ENCODE data around the gene TSR3. TPM values are rescaled to one million over a fixed set of nuclear protein-coding genes. Genes with fewer than 3 reads are reported as not detected.

Gene TSR3
- total RNA-seq, 2 experiments from 2014 or later: 37.6 to 58.7 TPM

DNA sequence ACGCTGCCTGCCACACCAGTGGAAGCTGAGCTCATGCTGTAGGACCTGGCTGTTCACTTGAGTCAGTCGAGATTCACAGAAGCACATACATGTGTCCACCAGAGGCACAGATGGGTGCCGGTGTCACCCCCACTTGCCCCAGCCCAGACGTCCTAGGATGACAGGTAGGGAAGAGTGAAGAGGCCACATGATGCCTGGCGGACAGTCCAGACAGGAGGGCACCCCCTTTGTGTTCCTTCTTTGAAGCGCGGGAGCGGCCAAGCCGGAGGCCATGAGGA, 33.5 kb downstream of the TSR3 start:
- no peak overlapping the region for H3K27ac Mint-ChIP-seq
- CTCF ChIA-PET: no interaction called here
- DNase-seq (no peak), ATAC-seq (no peak)
- POLR2A ChIA-PET: interaction anchor here (1.4 kb wide), 1 partner anchor 9 kb away, joined by 3 read pairs; the partner anchor contains the start of gene UBE2I
- H3K4me1 Mint-ChIP-seq: peaks cover 4% of the 10 kb centered on the region
- intact Hi-C loops (cut with DNase I, micrococcal nuclease): no loop called here
- H3K4me3 Mint-ChIP-seq: no peak overlapping the region
- H3K36me3 Mint-ChIP-seq (ENCODE audit: low read depth): peaks cover 59% of the 10 kb centered on the region
- H3K27me3 Mint-ChIP-seq: no peaks in the 10 kb centered on the region
- no peaks in the 10 kb centered on the region for H3K9me3 Mint-ChIP-seq (ENCODE audit: low read depth)

DNA sequence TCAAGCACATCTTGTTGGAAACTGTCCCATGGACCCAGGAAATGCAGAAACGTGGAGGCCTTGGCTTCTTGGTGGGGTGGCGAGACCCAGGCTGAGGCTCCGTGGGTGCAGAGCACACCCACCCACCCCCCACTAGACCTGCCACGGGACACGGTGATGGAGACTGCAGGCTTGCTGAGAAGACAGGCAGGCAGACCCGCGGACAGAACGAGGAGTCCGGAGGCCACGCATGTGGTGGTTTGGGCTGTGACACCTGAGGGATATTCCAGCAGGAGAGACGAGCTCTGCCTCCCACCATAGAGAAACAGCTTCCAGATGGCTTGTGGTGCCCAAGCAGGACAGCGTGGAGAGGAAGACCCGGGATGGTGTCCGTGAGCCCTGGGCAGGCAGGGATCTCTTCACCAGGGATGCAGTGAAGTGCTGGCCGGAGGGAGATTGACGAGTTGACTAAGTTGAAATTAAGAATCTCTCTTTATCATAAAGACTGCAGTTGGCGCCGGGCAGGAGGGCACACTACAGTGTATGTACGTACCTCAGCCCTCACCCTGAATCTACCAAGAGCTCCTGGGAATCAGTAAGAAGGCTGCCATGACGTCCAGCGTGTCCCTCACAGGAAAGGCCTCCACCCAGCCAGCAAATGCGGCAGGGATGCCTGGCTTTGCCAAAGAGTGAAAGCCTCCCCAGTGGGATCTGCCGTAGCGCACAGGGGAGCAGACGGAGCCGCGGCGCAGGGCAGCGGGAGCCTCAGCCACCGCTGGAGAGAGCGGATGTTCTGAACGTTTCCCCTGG, 34.0 kb downstream of the TSR3 start:
- no peaks in the 10 kb centered on the region for H3K27me3 Mint-ChIP-seq
- H3K27ac Mint-ChIP-seq: no peak overlapping the region
- peaks cover 9% of the 10 kb centered on the region for H3K4me1 Mint-ChIP-seq
- ChIA-PET POLR2A (interaction anchor here (1.4 kb wide), 1 partner anchor 9 kb away, joined by 3 read pairs; the partner anchor contains the start of gene UBE2I), CTCF (no interaction called here)
- H3K36me3 Mint-ChIP-seq (ENCODE audit: low read depth): peaks cover 62% of the 10 kb centered on the region
- H3K9me3 Mint-ChIP-seq (ENCODE audit: low read depth): no peaks in the 10 kb centered on the region
- DNase-seq: no peak
- intact Hi-C loops (cut with DNase I, micrococcal nuclease): no loop called here
- ATAC-seq: no peak
- H3K4me3 Mint-ChIP-seq: no peak overlapping the region

DNA sequence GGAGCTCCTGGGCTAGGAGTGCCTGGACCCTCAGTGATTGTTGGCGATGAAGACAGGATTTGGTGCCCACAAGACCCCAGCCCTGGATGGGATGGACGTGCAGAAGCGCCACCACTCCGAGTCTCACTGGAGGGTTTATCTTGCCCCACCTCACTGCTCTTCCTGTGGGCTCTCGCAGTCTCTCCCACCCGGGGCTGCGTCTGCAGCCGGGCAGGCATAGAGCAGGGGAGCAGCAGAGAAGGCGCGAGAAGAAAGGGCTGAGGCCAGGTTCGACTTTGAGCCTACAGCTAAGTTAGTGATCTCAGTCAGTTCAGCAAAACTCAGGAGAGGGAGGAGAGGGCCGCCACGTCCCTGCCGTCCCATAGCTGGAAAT, 35.7 kb downstream of the TSR3 start:
- CTCF ChIA-PET: interaction anchor here (0.7 to 1.5 kb wide), 2 partner anchors 10 to 15 kb away, joined by 3 read pairs; no protein-coding TSS in a partner anchor
- DNase-seq (no peak), ATAC-seq (no peak)
- H3K4me1 Mint-ChIP-seq: peaks cover 21% of the 10 kb centered on the region
- intact Hi-C loops (cut with DNase I, micrococcal nuclease): no loop called here
- POLR2A ChIA-PET: interaction anchor here (0.6 kb wide), 1 partner anchor 15 kb away, joined by 3 read pairs; no protein-coding TSS in a partner anchor
- H3K4me3 Mint-ChIP-seq: no peak overlapping the region
- H3K9me3 Mint-ChIP-seq (ENCODE audit: low read depth): no peaks in the 10 kb centered on the region
- H3K27me3 Mint-ChIP-seq: no peaks in the 10 kb centered on the region
- no peak overlapping the region for H3K27ac Mint-ChIP-seq
- H3K36me3 Mint-ChIP-seq (ENCODE audit: low read depth): peaks cover 63% of the 10 kb centered on the region

DNA sequence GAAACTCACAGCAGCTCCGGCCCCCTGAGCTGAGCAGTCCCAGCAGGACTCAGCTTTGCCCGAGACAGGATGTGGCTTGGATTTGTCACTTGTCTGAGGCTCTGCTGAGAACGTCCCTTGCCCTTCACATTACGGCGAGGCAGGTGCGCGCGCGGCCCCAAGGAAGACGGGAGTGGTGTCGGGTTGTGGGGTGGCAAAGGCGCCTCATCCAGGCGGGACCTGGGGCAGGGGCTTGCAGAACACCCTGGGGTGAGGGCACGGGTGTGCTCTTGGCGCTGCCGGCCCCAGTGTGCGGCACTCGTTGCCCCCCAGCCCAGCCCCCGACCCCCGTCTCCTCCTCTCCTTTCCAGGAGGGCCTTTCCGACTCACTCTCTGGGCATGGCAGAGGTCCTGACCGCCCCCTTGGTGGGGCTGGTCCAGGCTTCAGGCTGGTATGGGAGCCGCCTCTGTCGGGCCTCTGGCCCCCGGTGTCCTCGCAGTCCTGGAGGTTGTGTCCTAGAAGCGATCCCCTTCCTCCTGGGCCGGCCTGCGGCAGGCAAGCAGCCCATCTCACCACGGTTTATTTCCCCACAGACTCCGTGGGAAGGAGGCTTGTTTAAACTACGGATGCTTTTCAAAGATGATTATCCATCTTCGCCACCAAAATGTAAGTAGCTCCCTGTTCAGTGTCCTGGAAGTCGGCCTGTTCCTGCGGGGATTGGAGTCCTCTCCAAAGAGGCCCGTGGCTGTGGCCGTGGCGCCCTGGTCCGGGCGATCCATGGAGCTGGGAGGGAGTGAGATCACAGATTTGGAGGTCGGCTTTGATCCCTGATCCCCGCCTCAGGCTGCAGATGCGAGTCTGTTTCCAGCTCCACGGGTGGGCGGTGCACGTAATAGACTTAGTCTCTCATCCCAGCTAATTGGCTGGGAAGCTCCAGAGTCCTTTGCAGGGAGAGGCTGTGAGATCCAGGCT, 36.3 kb downstream of the TSR3 start:
- Mint-ChIP-seq H3K4me3 (no peak overlapping the region), H3K27ac (no peak overlapping the region), H3K36me3 (ENCODE audit: low read depth) (peaks cover 66% of the 10 kb centered on the region), H3K9me3 (ENCODE audit: low read depth) (no peaks in the 10 kb centered on the region), H3K4me1 (peaks cover 27% of the 10 kb centered on the region), H3K27me3 (no peaks in the 10 kb centered on the region)
- intact Hi-C loops (cut with DNase I, micrococcal nuclease): no loop called here
- ATAC-seq (no peak), DNase-seq (no peak)
- ChIA-PET CTCF (interaction anchor here (0.7 to 1.5 kb wide), 2 partner anchors 11 to 14 kb away, joined by 3 read pairs; no protein-coding TSS in a partner anchor), POLR2A (no interaction called here)

DNA sequence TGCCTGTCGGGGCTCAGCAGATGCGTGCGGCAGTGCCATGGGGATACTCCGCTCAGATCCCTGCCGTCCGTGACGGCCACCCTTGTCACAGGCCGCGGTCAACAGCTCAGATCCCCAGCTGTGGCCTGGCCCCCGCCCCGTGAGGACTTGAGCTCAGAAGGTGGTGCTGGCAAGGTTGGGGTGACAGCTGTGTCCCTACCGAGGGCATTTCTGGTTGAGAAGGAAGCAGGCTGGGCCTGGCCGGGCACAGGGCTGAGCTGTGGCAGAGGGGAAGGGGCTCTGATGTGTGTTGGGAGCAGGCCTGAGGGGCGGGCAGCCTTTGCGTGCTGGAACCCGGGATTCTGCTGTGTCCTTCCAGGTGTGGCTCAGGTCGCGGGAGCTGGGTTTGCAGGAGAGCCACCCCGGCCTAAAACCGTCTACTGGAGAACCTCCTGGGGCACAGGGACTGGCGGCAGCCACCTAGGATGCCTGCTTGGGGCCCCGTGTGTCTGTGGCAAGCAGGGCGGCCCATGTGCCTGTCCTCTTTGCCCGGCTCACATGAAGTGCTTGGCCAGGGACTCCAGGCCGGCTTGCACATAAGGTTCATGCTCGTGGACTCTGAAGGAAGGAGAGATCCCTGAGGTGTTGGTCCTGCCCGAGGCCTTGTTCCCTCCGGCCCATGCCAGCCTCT, 37.1 kb downstream of the TSR3 start:
- peaks cover 30% of the 10 kb centered on the region for H3K4me1 Mint-ChIP-seq
- CTCF ChIA-PET: no interaction called here
- POLR2A ChIA-PET: no interaction called here
- DNase-seq: no peak
- H3K9me3 Mint-ChIP-seq (ENCODE audit: low read depth): no peaks in the 10 kb centered on the region
- H3K27me3 Mint-ChIP-seq: no peaks in the 10 kb centered on the region
- no peak for ATAC-seq
- peaks cover 62% of the 10 kb centered on the region for H3K36me3 Mint-ChIP-seq (ENCODE audit: low read depth)
- no peak overlapping the region for H3K4me3 Mint-ChIP-seq
- intact Hi-C loops (cut with DNase I, micrococcal nuclease): loop anchor here in 1 of 2 experiments (5.0 kb wide), 1 partner anchor 582 kb away; no protein-coding TSS in a partner anchor
- no peak overlapping the region for H3K27ac Mint-ChIP-seq

DNA sequence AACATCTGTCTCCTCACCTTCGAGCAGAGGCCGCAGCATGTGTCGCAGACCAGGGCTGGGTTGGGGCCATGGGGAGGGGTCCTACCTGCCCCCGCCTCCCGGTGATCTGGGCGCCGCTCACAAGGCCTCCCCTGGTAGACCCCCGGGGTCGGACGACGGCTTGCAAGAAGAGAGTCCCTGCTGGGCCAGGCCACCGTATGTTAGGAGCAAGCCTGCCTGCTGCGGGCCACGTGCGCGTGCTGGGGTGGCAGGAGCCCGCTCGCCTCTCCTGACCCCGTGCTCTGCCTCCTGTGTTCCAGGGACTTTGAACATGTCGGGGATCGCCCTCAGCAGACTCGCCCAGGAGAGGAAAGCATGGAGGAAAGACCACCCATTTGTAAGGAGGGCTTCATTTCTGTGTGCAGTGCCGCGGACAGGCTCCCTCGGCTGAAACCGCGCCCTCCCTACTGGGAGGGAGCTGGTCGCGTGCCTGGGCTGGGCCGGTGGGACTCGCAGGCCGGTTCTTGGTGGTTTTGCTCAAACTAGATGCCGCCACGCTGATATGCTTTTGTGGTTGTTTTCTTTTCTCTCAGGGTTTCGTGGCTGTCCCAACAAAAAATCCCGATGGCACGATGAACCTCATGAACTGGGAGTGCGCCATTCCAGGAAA, 37.8 kb downstream of the TSR3 start:
- Mint-ChIP-seq H3K36me3 (ENCODE audit: low read depth) (peaks cover 58% of the 10 kb centered on the region), H3K9me3 (ENCODE audit: low read depth) (no peaks in the 10 kb centered on the region), H3K27ac (no peak overlapping the region), H3K4me1 (peaks cover 30% of the 10 kb centered on the region), H3K4me3 (no peak overlapping the region), H3K27me3 (no peaks in the 10 kb centered on the region)
- ChIA-PET POLR2A (interaction anchor here (0.6 kb wide), 1 partner anchor 10 kb away, joined by 4 read pairs; no protein-coding TSS in a partner anchor), CTCF (no interaction called here)
- intact Hi-C loops (cut with DNase I, micrococcal nuclease): loop anchor here in 1 of 2 experiments (5.0 kb wide), 1 partner anchor 582 kb away; no protein-coding TSS in a partner anchor
- ATAC-seq (no peak), DNase-seq (no peak)

DNA sequence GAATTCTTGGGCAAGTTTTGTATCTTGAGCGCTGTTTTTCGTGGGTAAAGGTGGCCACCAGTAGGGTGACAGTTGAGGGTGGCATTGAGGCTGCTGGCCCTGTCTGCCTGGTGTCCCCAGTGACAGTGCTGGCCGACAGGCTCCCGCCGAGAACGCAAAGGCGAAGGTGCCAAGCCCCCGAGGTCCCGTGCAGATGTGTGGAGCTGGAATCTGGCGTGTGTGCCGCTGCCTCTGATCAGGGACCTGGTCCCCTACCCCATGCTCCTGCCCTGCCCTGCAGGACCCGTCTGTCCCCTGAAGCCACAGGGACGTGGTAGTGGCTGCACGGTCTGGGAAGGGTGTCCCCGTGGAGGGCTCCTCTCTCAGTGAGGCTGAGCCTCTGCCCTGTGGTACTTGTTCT, 38.8 kb downstream of the TSR3 start:
- H3K9me3 Mint-ChIP-seq (ENCODE audit: low read depth): no peaks in the 10 kb centered on the region
- ATAC-seq: no peak
- peaks cover 30% of the 10 kb centered on the region for H3K4me1 Mint-ChIP-seq
- POLR2A ChIA-PET: interaction anchor here (0.6 to 1.0 kb wide), 2 partner anchors 9 to 19 kb away, joined by 3 to 4 read pairs; no protein-coding TSS in a partner anchor
- H3K4me3 Mint-ChIP-seq: peak overlapping the region; percentile 30
- no peak for DNase-seq
- H3K36me3 Mint-ChIP-seq (ENCODE audit: low read depth): peaks cover 52% of the 10 kb centered on the region
- no peak overlapping the region for H3K27ac Mint-ChIP-seq
- H3K27me3 Mint-ChIP-seq: no peaks in the 10 kb centered on the region
- CTCF ChIA-PET: no interaction called here
- intact Hi-C loops (cut with DNase I, micrococcal nuclease): loop anchor here in 1 of 2 experiments (5.0 kb wide), 1 partner anchor 581 kb away; no protein-coding TSS in a partner anchor

DNA sequence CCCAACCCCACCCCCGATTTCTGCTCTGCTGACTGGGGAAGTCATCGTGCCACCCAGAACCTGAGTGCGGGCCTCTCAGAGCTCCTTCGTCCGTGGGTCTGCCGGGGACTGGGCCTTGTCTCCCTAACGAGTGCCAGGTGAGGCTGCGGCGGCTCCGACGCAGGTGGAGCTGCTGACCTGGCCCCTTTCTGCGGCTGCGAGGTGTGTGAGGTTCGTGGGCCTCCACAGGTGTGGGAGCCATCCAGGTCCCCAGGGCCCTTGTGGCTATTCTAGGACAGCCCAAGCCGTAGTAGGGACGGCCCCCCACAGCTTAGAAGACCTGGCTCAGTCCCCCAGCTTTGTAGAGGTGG, 39.2 kb downstream of the TSR3 start:
- Mint-ChIP-seq H3K27me3 (no peaks in the 10 kb centered on the region), H3K4me3 (peak overlapping the region; percentile 30), H3K9me3 (ENCODE audit: low read depth) (no peaks in the 10 kb centered on the region), H3K4me1 (peaks cover 32% of the 10 kb centered on the region), H3K36me3 (ENCODE audit: low read depth) (peaks cover 47% of the 10 kb centered on the region), H3K27ac (no peak overlapping the region)
- no peak for ATAC-seq
- ChIA-PET POLR2A (interaction anchor here (1.0 kb wide), 1 partner anchor 20 kb away, joined by 3 read pairs; no protein-coding TSS in a partner anchor), CTCF (no interaction called here)
- intact Hi-C loops (cut with DNase I, micrococcal nuclease): loop anchor here in 1 of 2 experiments (5.0 kb wide), 1 partner anchor 580 kb away; no protein-coding TSS in a partner anchor
- DNase-seq: no peak

DNA sequence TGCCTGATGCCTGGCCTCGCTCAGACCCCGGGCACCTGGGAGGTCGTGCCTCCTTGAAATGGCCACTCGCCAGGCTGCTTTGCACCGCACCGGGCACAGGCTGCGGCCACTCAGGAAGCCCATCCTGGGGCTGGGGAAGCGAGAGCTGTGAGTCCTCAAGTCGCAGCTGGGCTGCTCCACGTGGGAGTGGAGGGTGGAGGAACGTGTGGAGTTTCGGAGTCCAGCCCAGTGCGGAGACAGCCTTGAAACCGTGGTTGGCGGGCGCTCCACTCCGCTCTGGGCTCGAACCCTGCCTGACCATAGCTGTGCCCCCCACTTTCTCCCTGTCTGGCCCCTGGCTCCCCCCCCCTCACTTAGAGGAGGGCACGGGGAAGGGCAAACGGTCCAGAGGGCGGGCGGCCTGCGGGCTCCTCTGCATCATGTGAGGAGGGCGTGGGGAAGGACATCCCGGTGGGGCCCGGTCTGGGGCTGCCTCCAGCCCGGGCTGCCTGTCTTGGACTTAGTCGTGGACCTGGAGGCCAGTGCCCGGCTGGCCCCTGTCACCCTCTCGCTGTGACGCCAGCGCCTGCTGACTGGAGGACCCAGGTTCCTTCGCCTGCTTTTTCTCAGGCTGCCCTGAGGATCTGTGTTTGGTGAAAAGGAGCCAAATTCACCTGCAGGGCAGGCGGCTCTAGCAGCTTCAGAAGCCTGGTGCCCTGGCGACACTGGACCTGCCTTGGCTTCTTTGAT, 39.8 kb downstream of the TSR3 start:
- intact Hi-C loops (cut with DNase I, micrococcal nuclease): loop anchor here in 1 of 2 experiments (2.0 to 5.0 kb wide), 2 partner anchors 17 to 580 kb away; no protein-coding TSS in a partner anchor
- Mint-ChIP-seq H3K9me3 (ENCODE audit: low read depth) (no peaks in the 10 kb centered on the region), H3K27me3 (no peaks in the 10 kb centered on the region), H3K4me1 (peaks cover 32% of the 10 kb centered on the region), H3K27ac (no peak overlapping the region), H3K4me3 (peak overlapping the region; percentile 97), H3K36me3 (ENCODE audit: low read depth) (peaks cover 43% of the 10 kb centered on the region)
- DNase-seq (no peak), ATAC-seq (no peak)
- POLR2A ChIA-PET: interaction anchor here (1.0 kb wide), 1 partner anchor 20 kb away, joined by 3 read pairs; no protein-coding TSS in a partner anchor
- CTCF ChIA-PET: interaction anchor here (0.7 kb wide), 1 partner anchor 101 kb away, joined by 3 read pairs; no protein-coding TSS in a partner anchor

DNA sequence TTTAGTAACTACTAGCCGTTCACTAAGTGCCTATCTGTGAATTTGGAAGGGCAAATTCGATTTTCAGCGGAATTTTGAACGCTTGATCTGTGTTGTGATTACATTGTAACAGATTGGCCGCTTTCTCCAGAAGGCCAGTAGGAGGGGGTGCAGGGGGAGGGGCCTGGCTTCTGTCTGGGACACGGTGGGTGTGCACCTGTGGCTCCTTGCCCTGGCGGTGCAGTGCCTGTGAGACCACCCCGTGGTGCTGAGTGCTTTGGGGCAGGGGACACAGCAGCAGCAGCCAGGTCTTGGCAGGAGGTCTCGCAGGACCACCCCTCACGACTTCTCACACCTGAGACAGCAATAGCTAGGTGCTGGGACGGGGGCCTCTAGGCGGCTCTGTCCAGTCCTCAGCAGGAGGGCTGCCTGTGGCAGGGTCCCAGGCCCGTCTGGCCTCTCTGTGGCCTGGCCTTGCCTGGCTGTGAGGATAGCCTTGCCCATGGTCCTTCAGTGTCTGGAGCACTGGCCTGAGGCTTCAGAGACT, 40.4 kb downstream of the TSR3 start:
- H3K4me1 Mint-ChIP-seq: peaks cover 35% of the 10 kb centered on the region
- no peaks in the 10 kb centered on the region for H3K27me3 Mint-ChIP-seq
- intact Hi-C loops (cut with DNase I, micrococcal nuclease): loop anchor here in 1 of 2 experiments (2.0 to 5.0 kb wide), 2 partner anchors 18 to 579 kb away; no protein-coding TSS in a partner anchor
- H3K4me3 Mint-ChIP-seq: peak overlapping the region; percentile 97
- POLR2A ChIA-PET: no interaction called here
- H3K27ac Mint-ChIP-seq: peak overlapping the region; percentile 93
- DNase-seq: no peak
- ATAC-seq: no peak
- no peaks in the 10 kb centered on the region for H3K9me3 Mint-ChIP-seq (ENCODE audit: low read depth)
- CTCF ChIA-PET: interaction anchor here (0.7 kb wide), 1 partner anchor 102 kb away, joined by 3 read pairs; no protein-coding TSS in a partner anchor
- peaks cover 37% of the 10 kb centered on the region for H3K36me3 Mint-ChIP-seq (ENCODE audit: low read depth)
